Kidney epithelial cell (primary cell): Measurements from ENCODE around the gene IQSEC3. TPM values are rescaled to one million over a fixed set of nuclear protein-coding genes. Genes with fewer than 3 reads are reported as not detected.

Experiments
- DNase-seq: peaks from one replicate; pipeline ENCODE4 v3.0.0-alpha.2; 2010; ENCODE audit warnings: low read depth
- H3K27me3 ChIP-seq: 2 replicates; pipeline ENCODE4 v1.6.0; 2011; ENCODE audit warnings: low read length; ENCODE audit not compliant: control insufficient read depth, insufficient read depth
- H3K36me3 ChIP-seq: 2 replicates; pipeline ENCODE4 v1.5.1; 2011; ENCODE audit warnings: low read length; ENCODE audit not compliant: control insufficient read depth, insufficient read depth
- H3K4me3 ChIP-seq: 2 replicates; pipeline ENCODE4 v1.5.1; 2011; ENCODE audit warnings: low read depth, mild to moderate bottlenecking, control low read depth, low read length
- CTCF ChIP-seq: IDR thresholded peaks from 2 replicates; pipeline ENCODE4 v1.5.1; 2011; ENCODE audit warnings: mild to moderate bottlenecking, moderate library complexity, low read length, control low read depth, inconsistent platforms; ENCODE audit not compliant: insufficient read depth, poor library complexity, severe bottlenecking
- total RNA-seq: library from RNA; depleted of rRNA; stranded (reverse); fragments of >200 nt; gene quantifications from 2 replicates; pipeline ENCODE4 v1.2.3, GENCODE V29; 2015

Gene IQSEC3
- total RNA-seq, 1 donor from 2014 or later = 1.0 TPM

- Histone ChIP-seq H3K27me3 (peaks cover 30% of the 10 kb centered on the region), H3K36me3 (no peaks in the 10 kb centered on the region), H3K4me3 (no peak overlapping the region)
- no peak for TF ChIP-seq CTCF
- no peak for DNase-seq
Measured at GRCh38 chr12:201361-201760, 134.8 kb downstream of the IQSEC3 start.

- DNase-seq = no peak
- no peaks in the 10 kb centered on the region for H3K36me3 ChIP-seq
- TF ChIP-seq CTCF = no peak
- peaks cover 32% of the 10 kb centered on the region for H3K27me3 ChIP-seq
- H3K4me3 ChIP-seq = no peak overlapping the region
Measured at GRCh38 chr12:202081-202731, 135.6 kb downstream of the IQSEC3 start.

- Histone ChIP-seq H3K4me3 (no peak overlapping the region), H3K36me3 (no peaks in the 10 kb centered on the region), H3K27me3 (peaks cover 33% of the 10 kb centered on the region)
- no peak for TF ChIP-seq CTCF
- no peak for DNase-seq
Measured at GRCh38 chr12:203074-203461, 136.5 kb downstream of the IQSEC3 start.

- H3K4me3 ChIP-seq = peak overlapping the region; percentile 38
- H3K36me3 ChIP-seq = no peaks in the 10 kb centered on the region
- H3K27me3 ChIP-seq = peaks cover 33% of the 10 kb centered on the region
- no peak for TF ChIP-seq CTCF
- DNase-seq = no peak
Measured at GRCh38 chr12:203462-204260, 137.1 kb downstream of the IQSEC3 start.

- TF ChIP-seq CTCF = no peak
- Histone ChIP-seq H3K4me3 (no peak overlapping the region), H3K27me3 (peaks cover 35% of the 10 kb centered on the region), H3K36me3 (no peaks in the 10 kb centered on the region)
- no peak for DNase-seq
Measured at GRCh38 chr12:204261-204678, 137.7 kb downstream of the IQSEC3 start.
